H1 (cell line): ENCODE results near the gene TFDP1. TPM values are rescaled to one million over a fixed set of nuclear protein-coding genes. Genes with fewer than 3 reads are reported as not detected.

Experiments used
- BCL11A ChIP-seq, 2 experiments: IDR thresholded peaks; one replicate each; pipeline ENCODE4 v1.6.1; 2011; ENCODE audit warnings: low read depth in 2 of 2, low read length in 2 of 2, mild to moderate bottlenecking in 2 of 2
- CBX5 ChIP-seq: fragments of 300-800, 300-1000 bp; sonication (generic); IDR thresholded peaks from 2 replicates; pipeline ENCODE4 v1.7.1; 2016; ENCODE audit warnings: antibody characterized with exemption, low read length, low read depth
- CHD7 ChIP-seq: fragments of 300-600 bp; sonication (generic); IDR thresholded peaks from 2 replicates; pipeline ENCODE4 v1.7.1; 2012; ENCODE audit warnings: low read length, moderate library complexity, mild to moderate bottlenecking, inconsistent platforms; ENCODE audit not compliant: insufficient replicate concordance
- GTF2F1 ChIP-seq: IDR thresholded peaks from 2 replicates; pipeline ENCODE4 v1.6.1; 2012; ENCODE audit warnings: low read depth, low read length, improper control_type of control experiment, borderline replicate concordance
- MAX ChIP-seq: IDR thresholded peaks from 2 replicates; pipeline ENCODE4 v1.6.1; 2012; ENCODE audit warnings: inconsistent platforms
- PHF8 ChIP-seq: fragments of 200-600 bp; sonication (generic); conservative IDR thresholded peaks from 2 replicates; pipeline ENCODE4 v1.7.1; 2012; ENCODE audit warnings: low read depth, mild to moderate bottlenecking, inconsistent platforms, low read length, moderate library complexity
- SRF ChIP-seq: IDR thresholded peaks from 2 replicates; pipeline ENCODE4 v1.6.1; 2011; ENCODE audit warnings: mild to moderate bottlenecking, low read depth, low read length, moderate library complexity
- TAF7 ChIP-seq: optimal IDR thresholded peaks from 2 replicates; pipeline ENCODE3; 2011; ENCODE audit warnings: low read depth, mild to moderate bottlenecking, inconsistent platforms, low read length, moderate library complexity, borderline replicate concordance
- polyA plus RNA-seq, 7 experiments: library from polyadenylated mRNA; depleted of rRNA in 3 of 7; stranded (reverse) in 5 of 7; unstranded in 2 of 7; fragments of >200 nt in 5 of 7; fragments of 200-250 nt in 2 of 7; gene quantifications; 1 replicate in 5 of 7; 2 replicates in 1 of 7; 4 replicates in 1 of 7; pipeline versions ENCODE4 v1.2.1 to v1.2.3, GENCODE V29; 2011 to 2013; ENCODE audit warnings: missing spikeins in 2 of 7, mixed read lengths in 2 of 7
- total RNA-seq: library from RNA; stranded (reverse); fragmentation: NEBNext Ultra II Directional; extraction: Animal tissue kit (Norgen Biotek cat#: 25700); gene quantifications from 2 replicates; pipeline ENCODE4 v1.2.1, GENCODE V29; 2021

The TFDP1 gene
- total and polyA plus RNA-seq, 2 of the 8 experiments (the other 6 are each of a cell fraction or from before 2014, with no cell fraction given): 43.6 to 81.9 TPM

- TF ChIP-seq GTF2F1 (no peak), BCL11A (IDR thresholded peaks at IDR 0.05; ENCODE audit: low read depth in 2 of 2, low read length in 2 of 2) (no peak), CBX5 (no peak), TAF7 (no peak), SRF (no peak), MAX (no peak), CHD7 (no peak), PHF8 (no peak)
These were observed 74.3 kb downstream of the TFDP1 start (continued) for GRCh38 chr13:113658836-113659235.
